AG09319 (cell line): Measurements from ENCODE around the gene CMTM4.
"Not testable (repeated sequence)": the region's sequence is repeated elsewhere in the genome, so short reads cannot be mapped to it uniquely, and the experiment has no call there.

Experiments used
- DNase-seq: peaks from one replicate; pipeline ENCODE4 v3.0.0-alpha.2; 2010; ENCODE audit warnings: low read depth; ENCODE audit errors: extremely low read depth
- CTCF ChIP-seq: IDR thresholded peaks from 2 replicates; pipeline ENCODE4 v1.5.1; 2011; ENCODE audit warnings: low read depth, mild to moderate bottlenecking, inconsistent platforms, low read length, moderate library complexity

CMTM4 gene

GRCh38 chr16:66603537-66604375, 92.8 kb downstream of the CMTM4 start:
- DNase-seq: no peak
- no peak for TF ChIP-seq CTCF

- TF ChIP-seq CTCF: no peak
- DNase-seq: no peak
Measured at GRCh38 chr16:66601471-66601870, 95.1 kb downstream of the CMTM4 start.

GRCh38 chr16:66600477-66600876, 96.1 kb downstream of the CMTM4 start:
- TF ChIP-seq CTCF: no peak
- no peak for DNase-seq

GRCh38 chr16:66599726-66600125, 96.8 kb downstream of the CMTM4 start:
- no peak for DNase-seq
- TF ChIP-seq CTCF: no peak

GRCh38 chr16:66598111-66598510, 98.4 kb downstream of the CMTM4 start:
- DNase-seq: no peak
- no peak for TF ChIP-seq CTCF

- no peak for DNase-seq
- TF ChIP-seq CTCF: no peak
Measured at GRCh38 chr16:66596986-66597848, 99.3 kb downstream of the CMTM4 start.

- not testable (repeated sequence) for DNase-seq
Measured at GRCh38 chr16:66596559-66596958, 100.0 kb downstream of the CMTM4 start.
